Stimulated activated CD4-positive, alpha-beta T cell treated with anti-CD3 and anti-CD28 coated beads, Interleukin-1b, Interleukin-23, amount 100 ng/mL, for 1 hour (primary cell): ENCODE data around the gene HTT.

Experiments
- DNase-seq, 2 donors: peaks; one replicate each; pipeline ENCODE4 v3.0.0-alpha.2; 2020; ENCODE audit warnings: low read depth in 2 of 2

Gene HTT

GRCh38 chr4:3288571-3289094 is 214.2 kb downstream of the HTT start:
- no peak for DNase-seq

GRCh38 chr4:3290476-3290875 is 216.0 kb downstream of the HTT start:
- no peak for DNase-seq

- no peak for DNase-seq
Measured at GRCh38 chr4:3290889-3291321, 216.4 kb downstream of the HTT start.

- DNase-seq, result no peak
Measured at GRCh38 chr4:3291411-3291968, 217.0 kb downstream of the HTT start.

GRCh38 chr4:3291969-3292570 is 217.6 kb downstream of the HTT start:
- no peak for DNase-seq

GRCh38 chr4:3292571-3293400 is 218.3 kb downstream of the HTT start, which contains the start of gene RGS12:
Gene RGS12 (plus strand): TSS chr4:3293021. CDS start chr4:3316171, 23,150 bp downstream.
- DNase-seq, result peak; percentile 58 to 76
